Osteocyte (in vitro differentiated cells): ENCODE measurements around the gene CSKMT. TPM values are rescaled to one million over a fixed set of nuclear protein-coding genes. Genes with fewer than 3 reads are reported as not detected.

ENCODE experiments used
- DNase-seq: peaks from one replicate; pipeline ENCODE4 v3.0.0; 2021; ENCODE audit warnings: mixed read lengths; ENCODE audit not compliant: unreplicated experiment; ENCODE audit errors: extremely low spot score
- H3K27ac Mint-ChIP-seq: one replicate; pipeline ENCODE4 v1.8.0; 2021; ENCODE audit warnings: mild to moderate bottlenecking, mixed read lengths; ENCODE audit not compliant: unreplicated experiment
- H3K27me3 Mint-ChIP-seq: one replicate; pipeline ENCODE4 v1.8.0; 2021; ENCODE audit warnings: mixed read lengths; ENCODE audit not compliant: unreplicated experiment
- H3K36me3 Mint-ChIP-seq: one replicate; pipeline ENCODE4 v1.8.0; 2021; ENCODE audit warnings: mixed read lengths; ENCODE audit not compliant: unreplicated experiment
- H3K4me1 Mint-ChIP-seq: one replicate; pipeline ENCODE4 v1.8.0; 2021; ENCODE audit warnings: mixed read lengths; ENCODE audit not compliant: unreplicated experiment
- H3K4me3 Mint-ChIP-seq: one replicate; pipeline ENCODE4 v1.8.0; 2021; ENCODE audit warnings: mild to moderate bottlenecking, moderate library complexity, mixed read lengths; ENCODE audit not compliant: unreplicated experiment
- H3K9me3 Mint-ChIP-seq: one replicate; pipeline ENCODE4 v1.8.0; 2021; ENCODE audit warnings: mixed read lengths; ENCODE audit not compliant: unreplicated experiment
- CTCF ChIP-seq: fragments of 200-600 bp; sonication (generic); IDR thresholded peaks from 2 replicates; pipeline ENCODE4 v1.5.0; 2021; ENCODE audit warnings: antibody characterized with exemption, mild to moderate bottlenecking, moderate library complexity
- total RNA-seq: library from RNA; stranded (reverse); gene quantifications from 2 replicates; pipeline ENCODE4 v1.2.1, GENCODE V29; 2021

The CSKMT gene
- total RNA-seq, 1 donor from 2014 or later, result 27.3 TPM

- DNase-seq, result peak; percentile 98
Observed at GRCh38 chr11:62709247-62710000, 44.3 kb downstream of the CSKMT start.

GRCh38 chr11:62710001-62710345 is 44.9 kb downstream of the CSKMT start:
- Mint-ChIP-seq H3K9me3 (no peaks in the 10 kb centered on the region), H3K36me3 (peaks cover 16% of the 10 kb centered on the region), H3K4me1 (peaks cover 51% of the 10 kb centered on the region), H3K27ac (peak overlapping the region; percentile 100), H3K27me3 (no peaks in the 10 kb centered on the region), H3K4me3 (peak overlapping the region; percentile 80)
- no peak for TF ChIP-seq CTCF
- DNase-seq, result no peak

More at GRCh38 chr11:62709247-62710000, 44.3 kb downstream of the CSKMT start:
- Mint-ChIP-seq H3K4me3 (peak overlapping the region; percentile 80), H3K36me3 (peaks cover 16% of the 10 kb centered on the region), H3K4me1 (peaks cover 52% of the 10 kb centered on the region), H3K27me3 (no peaks in the 10 kb centered on the region), H3K9me3 (no peaks in the 10 kb centered on the region), H3K27ac (peak overlapping the region; percentile 100)
- no peak for TF ChIP-seq CTCF

GRCh38 chr11:62712276-62712812 is 47.2 kb downstream of the CSKMT start:
- H3K9me3 Mint-ChIP-seq, result no peaks in the 10 kb centered on the region
- H3K4me1 Mint-ChIP-seq, result peaks cover 33% of the 10 kb centered on the region
- no peak overlapping the region for H3K4me3 Mint-ChIP-seq
- peaks cover 34% of the 10 kb centered on the region for H3K36me3 Mint-ChIP-seq
- H3K27me3 Mint-ChIP-seq, result no peaks in the 10 kb centered on the region
- peak overlapping the region; percentile 57 for H3K27ac Mint-ChIP-seq
- TF ChIP-seq CTCF, result no peak
- DNase-seq, result no peak

- H3K4me3 Mint-ChIP-seq, result no peak overlapping the region
- H3K36me3 Mint-ChIP-seq, result peaks cover 39% of the 10 kb centered on the region
- H3K9me3 Mint-ChIP-seq, result no peaks in the 10 kb centered on the region
Observed at GRCh38 chr11:62712861-62713260, 47.7 kb downstream of the CSKMT start.

More at GRCh38 chr11:62712861-62713260, 47.7 kb downstream of the CSKMT start:
- peak overlapping the region; percentile 57 for H3K27ac Mint-ChIP-seq
- no peak for DNase-seq
- no peaks in the 10 kb centered on the region for H3K27me3 Mint-ChIP-seq
- H3K4me1 Mint-ChIP-seq, result peaks cover 29% of the 10 kb centered on the region
- no peak for TF ChIP-seq CTCF
